Measurements from ENCODE around the gene CTNNA3.

The CTNNA3 gene

DNA sequence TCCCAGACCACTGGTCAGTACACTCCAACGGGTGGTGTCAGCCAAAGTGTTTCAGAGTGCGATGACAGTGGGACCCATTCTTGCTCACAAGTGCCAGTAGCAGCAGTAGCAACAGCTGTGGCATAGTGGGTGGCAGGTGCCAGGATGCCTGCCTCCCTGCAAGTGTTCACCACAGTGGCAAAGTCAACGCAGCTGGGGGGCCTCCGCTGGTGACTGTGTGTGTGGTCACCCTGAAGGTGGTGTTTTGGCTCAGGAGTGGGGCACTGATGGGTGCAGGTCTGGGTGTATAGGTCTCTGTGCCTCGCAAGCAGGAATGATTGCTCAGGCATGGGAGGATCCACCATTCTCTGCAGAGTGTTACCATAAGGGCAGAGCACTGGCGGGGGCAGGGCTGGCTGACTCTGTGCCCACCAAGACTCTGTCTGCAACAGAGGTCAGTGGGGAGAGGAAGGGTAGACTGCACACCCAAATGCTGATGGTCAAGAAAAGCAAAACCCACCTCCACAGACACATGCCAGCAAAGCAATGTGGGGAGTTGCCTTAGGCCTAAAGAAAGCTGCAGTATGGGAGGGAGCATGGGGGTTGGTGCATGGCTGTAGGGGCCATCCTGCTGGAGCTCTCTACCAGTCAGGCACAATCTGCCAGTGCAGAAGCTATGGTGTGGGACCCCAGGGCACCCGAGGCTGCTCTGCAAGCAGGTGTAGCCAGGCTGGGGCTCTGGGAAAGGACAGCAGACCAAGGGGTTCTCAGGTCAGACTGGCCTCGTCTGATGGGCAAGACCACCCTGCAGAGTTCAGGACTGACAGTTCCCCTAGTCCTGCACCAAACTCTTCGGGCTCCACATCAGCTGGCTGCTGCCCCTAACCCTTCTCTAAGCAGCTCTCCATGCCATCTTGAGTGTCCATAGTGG lies 368.1 kb downstream of the CTNNA3 start:
- no peak for DNase-seq (ENCODE audit: low read depth in 2 of 2)

DNA sequence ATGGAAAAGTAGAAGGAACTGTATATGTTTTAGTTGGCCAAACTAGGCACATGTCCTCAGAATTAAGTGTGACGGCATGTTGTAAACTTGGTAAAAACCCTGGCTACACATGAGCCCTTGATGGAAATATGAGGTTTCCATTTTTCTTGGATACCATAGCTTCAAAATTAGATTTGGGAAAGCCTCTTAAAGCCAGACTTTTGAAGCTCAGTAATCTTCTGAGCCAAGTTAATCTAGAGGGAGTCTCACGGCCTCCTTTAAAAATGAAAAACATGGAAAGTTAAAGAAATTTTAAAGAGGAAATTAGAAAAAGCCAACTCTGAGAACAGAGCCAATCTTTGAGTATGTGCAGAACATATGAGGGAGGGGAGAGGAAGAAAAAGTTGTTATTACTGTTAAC lies 376.0 kb downstream of the CTNNA3 start:
- no peak for DNase-seq (ENCODE audit: low read depth in 2 of 2)

DNA sequence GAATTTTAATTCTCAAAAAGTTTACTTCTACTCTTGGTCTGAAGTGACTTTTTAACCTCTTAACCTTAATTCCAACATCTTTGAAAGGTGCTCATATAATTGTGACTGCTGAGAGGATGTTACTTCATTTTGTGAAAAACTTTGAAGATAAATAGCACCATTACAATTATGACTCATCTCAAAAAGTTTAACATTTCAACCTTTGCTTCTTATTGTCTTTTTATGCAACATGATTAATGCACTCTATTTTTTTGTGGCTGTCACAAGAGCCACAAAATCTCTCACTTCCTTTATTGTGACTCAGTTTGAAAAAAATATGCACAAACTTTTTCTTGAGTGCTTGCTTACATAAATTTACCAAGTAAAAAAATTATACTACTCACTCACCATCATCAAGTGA lies 387.1 kb downstream of the CTNNA3 start:
- no peak for DNase-seq (ENCODE audit: low read depth in 2 of 2)

DNA sequence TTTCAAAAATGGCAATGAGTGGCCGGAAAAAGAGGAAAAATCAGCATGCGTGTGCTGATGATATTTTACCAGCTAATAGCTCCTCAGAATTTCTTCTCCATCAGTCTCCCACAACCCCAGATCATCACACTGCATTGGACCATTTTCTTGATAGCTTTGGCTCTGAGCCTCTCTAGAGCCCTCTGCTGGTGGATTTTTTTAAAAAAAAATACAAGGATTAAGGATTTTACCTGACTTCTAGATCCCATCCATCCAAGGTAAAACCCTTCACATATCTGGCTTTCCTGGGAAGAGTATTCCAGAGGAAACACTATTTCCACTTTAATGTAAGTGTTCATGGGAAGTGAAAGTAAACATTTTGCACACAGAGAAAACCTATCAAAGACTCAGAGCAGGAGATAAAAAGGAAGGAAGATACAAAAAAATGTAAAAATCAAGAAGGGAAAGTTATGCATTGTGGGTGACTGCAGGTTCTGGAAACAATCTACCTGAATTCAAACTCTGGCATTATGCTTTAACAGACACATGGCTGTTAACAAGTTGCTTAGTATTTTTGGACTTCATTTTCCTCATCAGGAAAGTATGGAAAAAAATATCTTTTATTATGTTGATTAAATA lies 389.3 kb downstream of the CTNNA3 start:
- DNase-seq (ENCODE audit: low read depth in 2 of 2) = no peak

DNA sequence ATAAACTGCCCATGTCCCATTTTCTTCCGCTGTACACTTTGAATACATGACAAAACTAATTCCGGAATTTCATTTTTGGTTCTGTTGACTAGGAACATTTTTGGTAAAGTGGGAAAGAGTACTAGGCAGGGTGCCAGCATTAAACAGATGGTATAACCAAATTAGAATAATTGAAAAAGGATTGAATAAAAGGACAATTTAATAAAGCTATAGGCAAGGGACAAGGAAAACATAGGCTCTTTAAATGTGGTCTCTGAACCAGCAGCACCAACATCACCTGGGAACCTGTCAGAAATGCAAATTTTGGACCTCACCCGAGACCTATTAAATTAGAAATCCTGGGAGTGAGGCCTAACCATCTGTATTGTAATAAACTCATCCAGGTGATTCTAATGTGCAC lies 393.3 kb downstream of the CTNNA3 start:
- DNase-seq (ENCODE audit: low read depth in 2 of 2) = no peak

DNA sequence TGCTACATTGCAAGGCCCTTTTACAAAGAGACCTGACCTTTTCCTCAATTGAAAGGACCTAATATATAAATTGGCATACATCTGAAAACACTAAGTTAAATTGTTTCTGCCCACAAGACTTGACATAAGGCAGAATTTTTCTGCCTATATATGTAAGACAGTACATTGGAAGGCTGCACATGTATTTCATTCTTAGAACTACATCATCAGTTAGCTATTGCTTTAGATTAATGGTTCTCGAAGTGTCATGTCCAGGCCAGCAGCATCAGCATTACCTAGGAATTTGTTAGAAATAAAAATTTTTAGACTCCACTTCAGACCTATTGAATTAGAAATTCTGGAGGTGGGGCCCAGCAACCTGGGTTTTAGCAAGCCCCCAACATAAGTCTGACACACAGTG lies 396.2 kb downstream of the CTNNA3 start:
- no peak for DNase-seq (ENCODE audit: low read depth in 2 of 2)

DNA sequence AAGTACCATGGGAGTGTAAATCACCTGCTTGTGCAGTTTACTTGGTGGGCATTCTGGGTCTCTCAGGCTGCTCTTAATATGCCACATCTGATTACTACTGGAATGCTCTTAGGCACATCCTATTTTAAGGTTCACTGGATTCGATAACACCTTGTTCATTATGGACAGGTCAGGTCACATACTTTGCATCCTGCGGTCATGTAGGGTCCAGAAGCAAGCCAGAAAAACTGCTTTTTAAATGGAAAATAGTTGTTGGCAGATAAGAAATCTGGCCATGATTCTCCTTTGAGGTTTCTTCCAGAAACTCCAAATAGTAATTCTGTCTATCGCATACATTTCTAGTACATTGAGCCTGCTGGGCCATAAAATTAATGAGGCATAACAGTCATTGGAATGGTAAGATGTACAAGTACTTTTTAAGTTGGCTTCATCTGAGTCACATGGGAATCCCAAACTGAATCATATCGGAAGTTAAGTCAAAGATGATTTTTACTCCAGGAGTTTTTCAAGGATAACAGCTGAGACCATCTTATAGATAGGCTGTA lies 398.3 kb downstream of the CTNNA3 start:
- DNase-seq (ENCODE audit: low read depth in 2 of 2) = no peak

DNA sequence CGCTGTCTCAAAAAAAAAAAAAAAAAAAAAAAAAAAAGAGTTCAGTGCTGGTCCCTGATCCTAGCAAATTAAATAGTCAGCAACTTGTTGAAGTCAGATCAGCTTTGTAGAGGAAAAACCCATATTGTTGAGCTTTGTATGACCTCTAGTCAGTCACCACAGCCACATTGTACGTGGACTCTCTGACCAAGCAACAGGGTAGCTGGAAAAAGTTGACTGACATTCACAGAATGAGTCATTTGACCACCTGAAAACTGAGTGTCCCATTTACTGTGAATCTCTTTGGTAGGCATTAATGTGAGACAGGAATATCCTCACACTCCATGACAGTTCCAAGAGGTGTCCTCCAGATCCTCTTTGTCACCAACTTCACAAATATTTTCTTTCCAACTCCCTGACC lies 399.1 kb downstream of the CTNNA3 start:
- no peak for DNase-seq (ENCODE audit: low read depth in 2 of 2)

DNA sequence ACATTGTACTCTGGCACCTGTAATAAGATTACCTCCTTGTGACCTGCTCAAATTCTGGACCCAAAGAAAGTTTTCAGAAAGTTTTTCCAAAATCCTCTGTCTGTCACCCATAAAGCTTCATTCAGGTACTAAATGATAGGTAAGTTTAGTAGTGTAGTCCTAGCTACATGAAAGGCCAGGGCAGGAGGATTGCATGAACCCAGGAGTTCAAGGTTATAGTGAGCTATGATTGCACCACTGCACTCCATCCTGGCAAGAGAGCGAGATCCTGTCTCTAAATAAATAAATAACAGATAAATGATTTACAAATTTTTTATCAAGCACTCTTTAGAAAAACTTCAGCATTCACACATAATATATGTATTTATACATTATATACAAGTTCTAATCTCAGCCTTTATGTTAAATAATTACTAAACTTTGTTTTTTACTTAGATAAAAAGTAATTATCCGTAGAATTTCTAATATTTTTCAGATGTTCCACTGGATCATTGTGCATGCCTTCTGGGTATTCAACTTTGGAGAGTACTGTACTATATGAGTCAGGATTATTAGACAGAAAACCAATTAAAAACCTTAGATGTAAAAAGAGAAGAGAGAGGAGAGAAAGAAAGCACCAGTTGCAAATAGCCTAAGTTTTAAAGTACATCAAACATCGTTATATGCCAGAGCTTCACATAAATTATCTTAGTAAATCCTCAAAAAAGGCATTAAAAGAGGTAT lies 407.1 kb downstream of the CTNNA3 start:
- no peak for DNase-seq (ENCODE audit: low read depth in 2 of 2)

DNA sequence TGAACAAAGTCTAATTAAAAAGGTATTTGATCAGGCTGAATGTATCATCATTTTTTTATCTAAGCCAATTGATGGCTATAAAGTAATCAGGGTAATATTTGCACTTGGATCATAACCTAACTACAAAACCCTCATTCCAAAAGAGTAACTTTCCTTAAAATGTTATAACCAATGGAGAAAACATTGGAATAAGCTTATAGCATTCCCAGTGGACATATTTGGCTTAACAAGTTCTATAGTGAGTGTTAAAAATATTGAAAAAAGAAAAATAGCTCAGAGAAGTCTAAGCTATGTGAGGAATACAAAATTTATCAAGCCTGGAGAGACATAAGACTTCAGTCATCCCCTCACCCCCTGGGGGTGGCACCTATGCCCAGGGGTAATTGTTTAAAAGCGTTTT lies 411.4 kb downstream of the CTNNA3 start:
- DNase-seq (ENCODE audit: low read depth in 2 of 2) = no peak

DNA sequence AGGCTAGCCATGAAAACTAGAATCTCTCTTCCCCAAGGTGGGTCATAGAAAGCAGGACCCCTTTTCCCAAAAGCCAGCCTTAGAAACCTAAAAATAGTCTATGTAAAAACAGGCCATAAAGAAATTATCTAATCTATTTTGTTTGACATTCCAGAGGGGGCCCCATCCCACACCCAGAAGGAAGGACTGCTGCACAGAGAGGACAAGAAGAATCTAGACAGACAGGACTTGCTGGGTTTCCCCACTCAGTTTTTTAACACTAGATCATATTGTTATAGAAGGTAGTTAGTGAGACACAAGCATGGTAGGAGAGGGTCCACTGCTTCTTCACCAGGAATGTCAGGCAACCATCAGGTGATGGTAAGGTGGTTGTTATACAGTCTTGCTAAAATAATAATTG lies 413.1 kb downstream of the CTNNA3 start:
- no peak for DNase-seq (ENCODE audit: low read depth in 2 of 2)

DNA sequence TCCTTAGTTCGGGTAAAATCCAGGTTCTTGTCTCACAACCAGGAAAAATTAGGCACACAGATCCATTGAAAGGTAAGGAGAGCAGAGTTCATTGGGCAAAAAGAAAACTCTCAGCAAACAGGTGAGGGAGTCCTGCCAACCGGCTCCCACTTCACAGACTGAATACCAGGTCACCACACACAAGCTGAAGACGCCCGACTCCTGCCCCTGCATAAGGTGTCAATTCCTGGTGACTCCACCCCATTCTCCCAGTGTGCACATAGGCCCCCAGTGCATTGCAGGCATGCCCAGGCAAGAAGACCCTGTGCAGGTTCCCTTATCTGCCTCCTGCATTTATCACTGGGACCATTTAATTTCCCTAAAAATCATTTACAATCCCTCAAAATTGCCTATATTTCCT lies 415.6 kb downstream of the CTNNA3 start:
- no peak for DNase-seq (ENCODE audit: low read depth in 2 of 2)

DNA sequence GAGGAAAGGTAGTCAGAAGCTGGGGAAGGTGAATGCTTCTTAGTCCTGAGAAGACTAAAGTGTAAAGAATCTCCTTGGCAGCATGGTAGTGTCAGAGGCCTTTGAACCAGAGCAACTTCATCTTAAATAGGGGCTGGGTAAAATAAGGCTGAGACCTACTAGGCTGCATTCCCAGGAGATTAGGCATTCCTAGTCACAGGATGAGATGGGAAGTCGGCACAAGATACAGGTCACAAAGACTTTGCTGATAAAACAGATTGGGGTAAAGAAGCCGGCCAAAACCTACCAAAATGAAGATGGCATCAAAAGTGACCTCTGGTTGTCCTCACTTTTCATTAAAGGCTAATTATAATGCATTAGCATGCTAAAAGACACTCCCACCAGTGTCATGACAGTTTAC lies 418.6 kb downstream of the CTNNA3 start:
- DNase-seq (ENCODE audit: low read depth in 2 of 2) = no peak

DNA sequence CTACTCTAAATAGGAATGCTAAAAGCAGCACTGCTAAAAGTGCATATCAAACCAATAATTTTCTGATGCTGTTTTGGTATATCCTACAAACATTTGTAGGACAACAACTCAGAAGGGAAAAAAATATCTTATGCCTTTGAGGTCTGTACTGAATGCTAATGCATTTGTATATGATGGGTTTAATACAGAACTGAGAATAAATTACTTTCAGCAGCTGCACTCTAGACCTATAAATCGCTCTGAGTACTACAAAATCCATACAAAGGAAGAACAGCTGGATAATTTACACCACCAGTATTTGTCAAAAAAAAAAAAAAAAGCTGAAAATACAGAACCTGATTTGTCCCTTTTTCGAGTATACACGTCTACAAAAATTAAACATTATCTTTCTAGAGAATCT lies 426.2 kb downstream of the CTNNA3 start:
- DNase-seq (ENCODE audit: low read depth in 2 of 2) = no peak

DNA sequence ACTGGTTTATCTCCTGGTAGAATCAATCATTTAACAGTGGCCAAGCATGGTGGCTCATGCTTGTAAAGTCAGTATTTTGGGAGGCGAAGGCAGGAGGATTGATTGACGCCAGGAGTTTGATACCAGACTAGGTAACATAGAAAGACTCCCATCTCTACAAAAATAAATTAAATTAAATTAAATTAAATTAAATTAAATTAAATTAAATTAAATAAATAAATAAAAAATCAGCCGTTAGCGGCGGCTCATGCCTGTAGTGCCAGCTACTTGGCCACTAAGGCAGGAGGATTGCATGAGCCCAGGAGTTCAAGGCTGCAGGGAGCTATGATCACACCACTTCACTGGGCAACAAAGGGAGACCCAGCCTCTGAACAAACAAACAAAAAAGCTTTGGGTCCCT lies 427.8 kb downstream of the CTNNA3 start:
- DNase-seq (ENCODE audit: low read depth in 2 of 2) = no peak

DNA sequence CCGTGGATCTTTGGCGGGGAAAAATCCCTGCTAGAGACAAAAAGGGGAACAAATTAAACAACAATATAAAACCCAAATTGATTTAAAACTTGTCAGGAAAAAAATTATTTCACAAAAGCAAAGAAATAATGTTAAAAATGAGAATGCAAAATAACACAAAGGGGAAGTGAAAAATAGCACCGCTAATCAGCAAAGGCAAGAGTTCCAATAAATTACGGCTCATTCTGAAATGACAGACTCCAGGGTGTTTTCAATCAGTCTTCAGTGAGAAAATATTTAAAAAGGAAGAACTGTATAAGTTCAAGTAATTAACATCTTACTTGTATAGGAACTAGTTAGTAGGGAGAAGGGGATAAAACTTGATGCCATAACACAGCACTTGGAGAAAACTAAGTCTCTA lies 433.3 kb downstream of the CTNNA3 start:
- no peak for DNase-seq (ENCODE audit: low read depth in 2 of 2)

DNA sequence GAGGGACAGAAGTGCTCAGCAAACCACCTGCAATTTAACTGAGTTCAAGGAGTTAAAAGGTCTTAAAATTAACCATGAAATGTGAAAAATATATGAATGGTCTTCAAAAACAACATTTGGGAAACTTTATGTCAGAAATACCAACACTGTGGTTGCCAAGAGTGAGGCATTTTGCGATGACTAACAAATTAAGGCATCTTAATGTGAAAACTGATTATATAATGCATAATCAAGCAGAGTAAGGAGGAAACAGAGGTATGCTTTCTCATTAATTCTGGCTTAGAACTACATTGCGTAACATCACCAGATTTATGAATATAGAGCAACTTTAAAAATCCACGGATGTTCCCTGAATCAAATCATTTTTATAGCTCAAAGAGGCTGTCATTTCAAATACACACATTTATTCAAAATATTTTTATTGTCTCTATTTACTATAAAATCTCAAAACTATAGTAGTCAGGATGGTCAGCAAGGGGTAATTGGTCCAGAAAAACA lies 434.6 kb downstream of the CTNNA3 start:
- DNase-seq (ENCODE audit: low read depth in 2 of 2) = no peak

DNA sequence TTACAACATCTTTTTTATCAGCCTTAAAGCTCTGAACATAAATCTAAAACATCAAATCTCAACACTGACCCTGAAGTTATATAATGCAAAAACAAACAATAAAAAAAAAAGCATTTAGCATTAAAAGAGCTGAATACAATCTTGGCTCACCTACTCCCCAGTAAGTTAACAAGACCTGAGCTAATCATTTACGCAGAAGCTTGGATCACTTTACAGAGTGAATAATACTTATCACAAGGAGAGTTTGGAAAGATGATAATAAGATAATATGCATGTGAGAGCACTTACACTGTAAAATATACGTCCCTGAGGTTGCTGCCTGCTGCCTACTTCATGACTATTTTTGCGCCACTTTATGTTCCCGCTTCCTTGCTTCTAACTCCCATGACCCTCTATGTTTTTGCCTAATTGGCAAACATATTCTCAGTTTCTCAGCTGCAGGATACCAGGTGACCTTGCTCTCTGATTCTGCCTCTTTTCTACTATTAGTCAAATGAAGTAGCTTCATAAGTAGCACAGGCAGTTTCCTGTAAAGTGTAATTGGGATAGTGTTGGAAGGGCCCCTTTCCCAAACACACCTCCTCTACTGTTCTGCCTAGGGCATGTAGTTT lies 436.6 kb downstream of the CTNNA3 start:
- no peak for DNase-seq (ENCODE audit: low read depth in 2 of 2)

DNA sequence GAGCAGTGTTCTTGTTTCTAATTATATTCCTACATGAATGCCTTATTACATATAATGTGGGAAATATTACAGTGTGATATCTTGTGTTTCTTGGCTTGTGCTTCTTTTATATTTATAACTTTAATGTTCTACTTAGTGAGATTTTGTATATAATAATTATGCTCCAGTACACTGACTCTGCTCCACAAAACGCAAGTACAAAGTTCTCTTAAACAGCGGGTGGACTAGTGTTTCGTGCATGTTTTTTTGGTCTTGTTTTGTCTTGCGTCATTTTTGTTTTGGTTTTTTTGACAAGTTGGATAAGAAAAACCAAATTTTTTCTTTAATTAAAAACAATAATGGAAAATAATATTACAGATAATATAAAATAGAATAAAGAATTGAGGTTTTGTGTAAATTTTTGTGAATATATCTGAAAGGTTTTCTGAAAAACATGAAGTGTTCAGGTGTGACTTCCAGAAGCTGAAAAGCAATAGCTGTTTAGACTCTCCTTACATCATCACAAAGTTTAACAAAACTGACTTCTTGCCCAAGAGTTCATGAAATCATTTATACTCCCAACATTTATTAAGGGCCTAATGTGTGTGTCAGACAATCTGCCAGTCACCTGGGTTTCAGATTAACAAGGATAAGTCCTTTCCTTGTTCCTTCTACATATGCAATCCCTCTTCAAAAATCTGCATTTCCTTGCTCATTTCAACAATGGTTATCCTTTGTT lies 438.4 kb downstream of the CTNNA3 start:
- DNase-seq (ENCODE audit: low read depth in 2 of 2) = no peak

DNA sequence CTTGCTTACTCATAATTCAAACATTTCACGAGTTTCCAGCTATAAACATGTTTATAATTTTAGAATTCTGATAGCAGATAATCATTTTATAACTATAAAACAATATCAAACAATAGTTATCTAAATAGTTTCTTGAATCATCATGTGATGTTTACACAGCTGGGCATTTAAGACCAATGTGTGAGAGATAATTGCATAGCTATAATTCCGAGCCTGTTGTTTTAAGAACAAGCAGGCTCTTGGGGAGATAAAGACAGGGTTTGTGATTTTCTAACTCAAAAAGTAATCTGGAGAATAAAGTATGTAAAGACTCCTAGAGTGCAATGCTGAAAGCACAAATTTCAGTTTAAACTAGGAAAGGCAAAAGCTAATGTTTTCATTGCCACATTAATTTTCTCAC lies 439.0 kb downstream of the CTNNA3 start:
- DNase-seq (ENCODE audit: low read depth in 2 of 2) = no peak

DNA sequence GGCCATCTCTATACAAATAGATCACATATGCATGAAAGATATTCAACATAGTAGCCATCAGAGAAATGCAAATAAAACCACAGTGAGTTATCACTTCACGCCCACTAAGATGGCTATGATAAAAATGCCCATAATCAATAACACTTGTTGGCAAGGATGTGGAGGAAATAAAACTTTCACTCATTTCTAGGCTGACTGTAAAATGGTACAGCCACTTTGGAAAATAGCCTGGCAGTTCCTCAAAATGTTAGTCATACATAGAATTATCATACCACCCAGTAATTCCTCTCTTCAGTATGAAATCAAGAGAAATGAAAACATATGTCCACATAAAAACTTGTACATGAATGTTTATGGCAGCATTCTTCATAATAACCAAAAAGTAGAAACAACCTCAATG lies 445.3 kb downstream of the CTNNA3 start:
- no peak for DNase-seq (ENCODE audit: low read depth in 2 of 2)
